ENCODE measurements around the gene ATP11B. TPM values are rescaled to one million over a fixed set of nuclear protein-coding genes. Genes with fewer than 3 reads are reported as not detected.
A peak's percentile ranks its signal among the peaks of the same experiment; 100 is the strongest.

Gene ATP11B
- total and polyA plus RNA-seq, 2 experiments from 2014 or later, result 5.8 to 24.7 TPM

DNA sequence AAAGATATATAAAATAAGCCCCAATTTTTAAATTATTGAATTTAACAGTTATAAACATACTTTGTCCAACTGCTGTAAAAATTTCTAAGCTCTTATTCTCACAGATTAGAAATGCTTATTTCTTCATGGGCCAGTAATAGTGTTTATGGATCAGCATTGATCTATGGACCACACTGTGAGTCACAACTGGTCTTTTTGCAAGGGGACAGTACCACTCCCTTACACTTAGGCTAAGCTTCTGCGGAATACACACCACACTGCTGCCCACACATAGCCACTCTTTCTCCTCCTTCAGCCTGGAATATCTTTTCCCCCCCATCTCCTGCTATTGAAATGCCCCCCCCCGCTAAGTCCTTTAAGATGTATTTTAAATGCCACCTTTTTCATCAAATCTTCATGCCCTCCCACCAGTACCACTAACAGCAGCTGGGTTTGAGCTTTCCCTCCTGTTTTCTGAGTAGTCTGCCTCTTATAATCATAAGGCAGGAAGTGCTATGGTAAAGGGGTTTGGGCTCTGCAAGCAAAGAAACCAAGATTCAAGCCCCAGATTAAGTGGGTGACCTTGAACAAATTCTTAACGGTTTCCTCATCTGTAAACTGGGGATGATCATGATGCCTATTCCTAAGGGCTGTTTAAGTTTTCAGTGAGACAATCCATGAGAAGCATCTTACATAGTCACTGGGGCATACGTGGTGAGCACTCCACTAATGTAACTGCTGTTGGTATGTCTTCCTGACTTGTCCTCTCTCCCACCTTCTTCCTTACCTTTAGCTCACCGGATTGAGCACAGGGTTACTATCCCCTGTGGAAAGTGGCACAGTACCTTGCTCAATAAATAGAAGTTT lies 117.9 kb downstream of the ATP11B start (continued):
- TF ChIP-seq, protein P1, sequence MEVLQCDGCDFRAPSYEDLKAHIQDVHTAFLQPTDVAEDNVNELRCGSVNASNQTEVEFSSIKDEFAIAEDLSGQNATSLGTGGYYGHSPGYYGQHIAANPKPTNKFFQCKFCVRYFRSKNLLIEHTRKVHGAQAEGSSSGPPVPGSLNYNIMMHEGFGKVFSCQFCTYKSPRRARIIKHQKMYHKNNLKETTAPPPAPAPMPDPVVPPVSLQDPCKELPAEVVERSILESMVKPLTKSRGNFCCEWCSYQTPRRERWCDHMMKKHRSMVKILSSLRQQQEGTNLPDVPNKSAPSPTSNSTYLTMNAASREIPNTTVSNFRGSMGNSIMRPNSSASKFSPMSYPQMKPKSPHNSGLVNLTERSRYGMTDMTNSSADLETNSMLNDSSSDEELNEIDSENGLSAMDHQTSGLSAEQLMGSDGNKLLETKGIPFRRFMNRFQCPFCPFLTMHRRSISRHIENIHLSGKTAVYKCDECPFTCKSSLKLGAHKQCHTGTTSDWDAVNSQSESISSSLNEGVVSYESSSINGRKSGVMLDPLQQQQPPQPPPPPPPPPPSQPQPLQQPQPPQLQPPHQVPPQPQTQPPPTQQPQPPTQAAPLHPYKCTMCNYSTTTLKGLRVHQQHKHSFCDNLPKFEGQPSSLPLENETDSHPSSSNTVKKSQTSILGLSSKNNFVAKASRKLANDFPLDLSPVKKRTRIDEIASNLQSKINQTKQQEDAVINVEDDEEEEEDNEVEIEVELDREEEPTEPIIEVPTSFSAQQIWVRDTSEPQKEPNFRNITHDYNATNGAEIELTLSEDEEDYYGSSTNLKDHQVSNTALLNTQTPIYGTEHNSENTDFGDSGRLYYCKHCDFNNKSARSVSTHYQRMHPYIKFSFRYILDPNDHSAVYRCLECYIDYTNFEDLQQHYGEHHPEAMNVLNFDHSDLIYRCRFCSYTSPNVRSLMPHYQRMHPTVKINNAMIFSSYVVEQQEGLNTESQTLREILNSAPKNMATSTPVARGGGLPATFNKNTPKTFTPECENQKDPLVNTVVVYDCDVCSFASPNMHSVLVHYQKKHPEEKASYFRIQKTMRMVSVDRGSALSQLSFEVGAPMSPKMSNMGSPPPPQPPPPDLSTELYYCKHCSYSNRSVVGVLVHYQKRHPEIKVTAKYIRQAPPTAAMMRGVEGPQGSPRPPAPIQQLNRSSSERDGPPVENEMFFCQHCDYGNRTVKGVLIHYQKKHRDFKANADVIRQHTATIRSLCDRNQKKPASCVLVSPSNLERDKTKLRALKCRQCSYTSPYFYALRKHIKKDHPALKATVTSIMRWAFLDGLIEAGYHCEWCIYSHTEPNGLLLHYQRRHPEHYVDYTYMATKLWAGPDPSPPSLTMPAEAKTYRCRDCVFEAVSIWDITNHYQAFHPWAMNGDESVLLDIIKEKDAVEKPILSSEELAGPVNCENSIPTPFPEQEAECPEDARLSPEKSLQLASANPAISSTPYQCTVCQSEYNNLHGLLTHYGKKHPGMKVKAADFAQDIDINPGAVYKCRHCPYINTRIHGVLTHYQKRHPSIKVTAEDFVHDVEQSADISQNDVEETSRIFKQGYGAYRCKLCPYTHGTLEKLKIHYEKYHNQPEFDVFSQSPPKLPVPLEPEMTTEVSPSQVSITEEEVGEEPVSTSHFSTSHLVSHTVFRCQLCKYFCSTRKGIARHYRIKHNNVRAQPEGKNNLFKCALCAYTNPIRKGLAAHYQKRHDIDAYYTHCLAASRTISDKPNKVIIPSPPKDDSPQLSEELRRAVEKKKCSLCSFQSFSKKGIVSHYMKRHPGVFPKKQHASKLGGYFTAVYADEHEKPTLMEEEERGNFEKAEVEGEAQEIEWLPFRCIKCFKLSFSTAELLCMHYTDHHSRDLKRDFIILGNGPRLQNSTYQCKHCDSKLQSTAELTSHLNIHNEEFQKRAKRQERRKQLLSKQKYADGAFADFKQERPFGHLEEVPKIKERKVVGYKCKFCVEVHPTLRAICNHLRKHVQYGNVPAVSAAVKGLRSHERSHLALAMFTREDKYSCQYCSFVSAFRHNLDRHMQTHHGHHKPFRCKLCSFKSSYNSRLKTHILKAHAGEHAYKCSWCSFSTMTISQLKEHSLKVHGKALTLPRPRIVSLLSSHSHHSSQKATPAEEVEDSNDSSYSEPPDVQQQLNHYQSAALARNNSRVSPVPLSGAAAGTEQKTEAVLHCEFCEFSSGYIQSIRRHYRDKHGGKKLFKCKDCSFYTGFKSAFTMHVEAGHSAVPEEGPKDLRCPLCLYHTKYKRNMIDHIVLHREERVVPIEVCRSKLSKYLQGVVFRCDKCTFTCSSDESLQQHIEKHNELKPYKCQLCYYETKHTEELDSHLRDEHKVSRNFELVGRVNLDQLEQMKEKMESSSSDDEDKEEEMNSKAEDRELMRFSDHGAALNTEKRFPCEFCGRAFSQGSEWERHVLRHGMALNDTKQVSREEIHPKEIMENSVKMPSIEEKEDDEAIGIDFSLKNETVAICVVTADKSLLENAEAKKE (CRISPR knock-in tag; IDR thresholded peaks at IDR 0.05), result no peak
- TF ChIP-seq POLR2AphosphoS5 (IDR thresholded peaks at IDR 0.05; ENCODE audit: low read depth) (no peak), ZNF331 (CRISPR knock-in tag; IDR thresholded peaks at IDR 0.05; ENCODE audit: low read depth) (no peak), EZH2phosphoT487 (IDR thresholded peaks at IDR 0.05; ENCODE audit: unreplicated experiment) (no peak), EZH2 (IDR thresholded peaks at IDR 0.05; ENCODE audit: low read depth, unreplicated experiment) (no peak)

DNA sequence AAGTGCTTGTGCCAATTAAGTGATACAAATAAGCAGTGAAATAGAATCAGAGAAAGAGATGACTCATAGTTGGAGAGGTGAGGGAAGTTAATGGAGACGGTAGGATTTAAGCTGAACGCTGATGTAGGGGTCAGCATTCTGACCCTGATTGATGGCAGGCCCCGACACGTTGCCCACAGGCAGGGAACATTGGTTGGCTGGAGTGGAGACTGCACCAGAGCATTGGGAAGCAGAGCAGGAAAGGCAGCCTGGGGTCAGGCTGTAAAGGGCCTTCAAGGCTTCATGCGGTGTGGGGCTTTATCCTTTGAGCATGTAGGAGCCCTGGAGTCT lies 118.4 kb downstream of the ATP11B start:
- Mint-ChIP-seq H3K27ac (peak overlapping the region; percentile 11), H3K4me1 (peaks cover 7% of the 10 kb centered on the region; the same call in 2 of the 3 replicates), H3K4me3 (no peak overlapping the region), H3K36me3 (ENCODE audit: low read depth) (no peaks in the 10 kb centered on the region), H3K27me3 (ENCODE audit: insufficient read depth, low read depth, poor library complexity) (no peaks in the 10 kb centered on the region), H3K9me3 (no peaks in the 10 kb centered on the region)
- no peak overlapping the region for H3K4me3 ChIP-seq
- H3K9me2 ChIP-seq (ENCODE audit: insufficient read depth), result no peaks in the 10 kb centered on the region
- no peaks in the 10 kb centered on the region for H3K36me3 ChIP-seq (ENCODE audit: insufficient read depth)
- H3K27ac ChIP-seq (ENCODE audit: low read depth), result no peak overlapping the region
- H3K4me2 ChIP-seq, result no peak overlapping the region
- DNase-seq (ENCODE audit: low spot score) (no peak), ATAC-seq (peak; percentile 60; the same call in 2 of the 3 replicates)
- H3F3A ChIP-seq (replicated peaks; ENCODE audit: low read depth), result no peaks in the 10 kb centered on the region
- H4K20me1 ChIP-seq (replicated peaks; ENCODE audit: insufficient read depth), result no peaks in the 10 kb centered on the region
- H3K4me1 ChIP-seq (ENCODE audit: insufficient read depth), result no peaks in the 10 kb centered on the region
- no peaks in the 10 kb centered on the region for H3K27me3 ChIP-seq (ENCODE audit: insufficient read depth)
- no peak overlapping the region for H2AFZ ChIP-seq
- H3K79me2 ChIP-seq (replicated peaks; ENCODE audit: insufficient read depth), result no peaks in the 10 kb centered on the region
- no peak for TF ChIP-seq EZH2 (IDR thresholded peaks at IDR 0.05; ENCODE audit: low read depth, unreplicated experiment)
- TF ChIP-seq REST (IDR thresholded peaks at IDR 0.05; ENCODE audit: unreplicated experiment), result no peak
- no peak for TF ChIP-seq JUNB (IDR thresholded peaks at IDR 0.05; ENCODE audit: unreplicated experiment)
- TF ChIP-seq, protein P2, sequence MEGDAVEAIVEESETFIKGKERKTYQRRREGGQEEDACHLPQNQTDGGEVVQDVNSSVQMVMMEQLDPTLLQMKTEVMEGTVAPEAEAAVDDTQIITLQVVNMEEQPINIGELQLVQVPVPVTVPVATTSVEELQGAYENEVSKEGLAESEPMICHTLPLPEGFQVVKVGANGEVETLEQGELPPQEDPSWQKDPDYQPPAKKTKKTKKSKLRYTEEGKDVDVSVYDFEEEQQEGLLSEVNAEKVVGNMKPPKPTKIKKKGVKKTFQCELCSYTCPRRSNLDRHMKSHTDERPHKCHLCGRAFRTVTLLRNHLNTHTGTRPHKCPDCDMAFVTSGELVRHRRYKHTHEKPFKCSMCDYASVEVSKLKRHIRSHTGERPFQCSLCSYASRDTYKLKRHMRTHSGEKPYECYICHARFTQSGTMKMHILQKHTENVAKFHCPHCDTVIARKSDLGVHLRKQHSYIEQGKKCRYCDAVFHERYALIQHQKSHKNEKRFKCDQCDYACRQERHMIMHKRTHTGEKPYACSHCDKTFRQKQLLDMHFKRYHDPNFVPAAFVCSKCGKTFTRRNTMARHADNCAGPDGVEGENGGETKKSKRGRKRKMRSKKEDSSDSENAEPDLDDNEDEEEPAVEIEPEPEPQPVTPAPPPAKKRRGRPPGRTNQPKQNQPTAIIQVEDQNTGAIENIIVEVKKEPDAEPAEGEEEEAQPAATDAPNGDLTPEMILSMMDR (conservative IDR thresholded peaks at IDR 0.05; ENCODE audit: low read depth in 2 of 2), result no peak
- TF ChIP-seq EZH2phosphoT487 (IDR thresholded peaks at IDR 0.05; ENCODE audit: unreplicated experiment), result no peak
- no peak for TF ChIP-seq NANOG (IDR thresholded peaks at IDR 0.05; ENCODE audit: borderline replicate concordance)
- TF ChIP-seq STAT1 (IDR thresholded peaks at IDR 0.05; ENCODE audit: unreplicated experiment), result no peak
- TF ChIP-seq, protein P3, sequence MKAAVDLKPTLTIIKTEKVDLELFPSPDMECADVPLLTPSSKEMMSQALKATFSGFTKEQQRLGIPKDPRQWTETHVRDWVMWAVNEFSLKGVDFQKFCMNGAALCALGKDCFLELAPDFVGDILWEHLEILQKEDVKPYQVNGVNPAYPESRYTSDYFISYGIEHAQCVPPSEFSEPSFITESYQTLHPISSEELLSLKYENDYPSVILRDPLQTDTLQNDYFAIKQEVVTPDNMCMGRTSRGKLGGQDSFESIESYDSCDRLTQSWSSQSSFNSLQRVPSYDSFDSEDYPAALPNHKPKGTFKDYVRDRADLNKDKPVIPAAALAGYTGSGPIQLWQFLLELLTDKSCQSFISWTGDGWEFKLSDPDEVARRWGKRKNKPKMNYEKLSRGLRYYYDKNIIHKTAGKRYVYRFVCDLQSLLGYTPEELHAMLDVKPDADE (IDR thresholded peaks at IDR 0.05), result no peak
- no peak for TF ChIP-seq POLR2AphosphoS5 (IDR thresholded peaks at IDR 0.05; ENCODE audit: low read depth)
